ENCODE measurements around the gene ERGIC1.

ERGIC1 gene

DNA sequence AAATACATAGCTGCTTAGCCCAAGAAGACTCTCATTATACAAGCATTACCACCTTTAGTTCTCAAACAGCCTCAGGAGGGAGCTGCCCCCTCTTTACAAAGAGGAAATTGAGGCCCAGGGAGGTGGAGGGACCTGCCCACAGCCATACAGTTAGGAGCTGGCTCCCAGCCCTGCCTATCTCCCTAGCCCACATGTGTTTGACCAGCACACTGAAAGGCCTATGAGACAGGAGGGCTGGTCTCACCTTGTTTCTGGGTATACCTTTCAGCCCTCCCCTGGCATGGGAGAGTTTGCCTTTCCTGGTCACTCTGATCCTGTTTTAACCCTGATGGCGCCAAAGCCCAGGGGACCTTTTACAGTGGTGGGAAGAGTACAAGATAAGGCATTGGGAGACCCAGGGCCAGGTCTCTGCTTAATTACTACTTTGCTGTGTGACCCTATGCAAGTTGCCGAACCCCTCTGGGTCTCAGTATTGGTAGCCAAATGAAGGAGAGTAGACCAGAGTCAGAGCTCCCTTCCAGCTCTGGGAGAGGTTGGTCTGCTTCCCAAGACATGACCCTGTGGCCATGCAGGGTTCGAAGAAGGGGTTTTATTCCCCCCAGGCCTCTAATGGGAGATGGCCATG, 64.3 kb downstream of the ERGIC1 start:
- DNase-seq (ENCODE audit: low read depth): no peak
- no peak overlapping the region for H3K4me3 ChIP-seq (ENCODE audit: low read depth, low read length)
- TF ChIP-seq, protein P1, sequence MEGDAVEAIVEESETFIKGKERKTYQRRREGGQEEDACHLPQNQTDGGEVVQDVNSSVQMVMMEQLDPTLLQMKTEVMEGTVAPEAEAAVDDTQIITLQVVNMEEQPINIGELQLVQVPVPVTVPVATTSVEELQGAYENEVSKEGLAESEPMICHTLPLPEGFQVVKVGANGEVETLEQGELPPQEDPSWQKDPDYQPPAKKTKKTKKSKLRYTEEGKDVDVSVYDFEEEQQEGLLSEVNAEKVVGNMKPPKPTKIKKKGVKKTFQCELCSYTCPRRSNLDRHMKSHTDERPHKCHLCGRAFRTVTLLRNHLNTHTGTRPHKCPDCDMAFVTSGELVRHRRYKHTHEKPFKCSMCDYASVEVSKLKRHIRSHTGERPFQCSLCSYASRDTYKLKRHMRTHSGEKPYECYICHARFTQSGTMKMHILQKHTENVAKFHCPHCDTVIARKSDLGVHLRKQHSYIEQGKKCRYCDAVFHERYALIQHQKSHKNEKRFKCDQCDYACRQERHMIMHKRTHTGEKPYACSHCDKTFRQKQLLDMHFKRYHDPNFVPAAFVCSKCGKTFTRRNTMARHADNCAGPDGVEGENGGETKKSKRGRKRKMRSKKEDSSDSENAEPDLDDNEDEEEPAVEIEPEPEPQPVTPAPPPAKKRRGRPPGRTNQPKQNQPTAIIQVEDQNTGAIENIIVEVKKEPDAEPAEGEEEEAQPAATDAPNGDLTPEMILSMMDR (IDR thresholded peaks at IDR 0.05; ENCODE audit: low read depth, low read length, missing control alignments): no peak

DNA sequence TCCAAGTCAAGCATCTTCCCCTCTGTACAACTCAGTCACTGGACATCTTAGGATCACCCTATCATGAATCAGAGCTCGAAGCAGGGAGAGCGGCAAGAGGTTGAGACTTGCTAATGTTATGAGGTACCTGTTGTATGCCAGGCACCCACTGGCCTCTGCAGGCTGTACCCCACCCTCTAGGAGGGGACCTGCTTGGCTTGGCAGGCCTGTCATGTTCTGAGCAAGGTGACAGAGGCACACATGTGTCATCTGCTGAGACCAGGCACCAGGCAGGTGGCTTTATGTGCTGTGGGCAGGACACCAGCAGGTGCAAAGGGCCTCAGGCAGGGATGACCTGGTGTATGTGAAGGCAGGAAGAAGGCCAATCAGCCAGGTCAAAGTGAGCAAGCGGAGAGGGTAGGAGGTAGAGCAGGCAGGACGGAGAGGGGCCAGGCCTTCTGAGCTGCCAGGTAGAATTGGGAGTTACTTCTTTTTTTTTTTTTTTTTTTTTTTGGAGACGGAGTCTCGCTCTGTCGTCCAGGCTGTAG, 64.9 kb downstream of the ERGIC1 start:
- no peak overlapping the region for H3K4me3 ChIP-seq (ENCODE audit: low read depth, low read length)
- no peak for DNase-seq (ENCODE audit: low read depth)
- TF ChIP-seq, protein P1 (IDR thresholded peaks at IDR 0.05; ENCODE audit: low read depth, low read length, missing control alignments): no peak

DNA sequence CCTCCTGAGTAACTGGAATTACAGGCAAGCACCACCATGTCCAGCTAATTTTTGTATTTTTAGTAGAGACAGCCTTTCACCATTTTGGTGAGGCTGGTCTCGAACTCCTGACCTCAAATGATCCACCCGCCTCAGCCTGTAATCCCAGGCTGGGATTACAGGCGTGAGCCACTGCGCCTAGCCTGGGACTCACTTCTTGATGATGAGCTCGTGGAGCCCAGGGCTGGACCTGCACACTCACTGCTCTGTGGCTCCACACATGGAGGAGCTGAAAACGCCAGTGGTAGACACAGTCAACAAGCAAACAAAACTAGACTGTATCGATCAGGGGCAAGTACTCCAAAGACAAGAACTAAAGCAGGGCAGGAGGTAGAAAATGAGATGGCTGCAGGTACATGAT, 65.4 kb downstream of the ERGIC1 start:
- no peak overlapping the region for H3K4me3 ChIP-seq (ENCODE audit: low read depth, low read length)
- DNase-seq (ENCODE audit: low read depth): no peak
- TF ChIP-seq, protein P1 (IDR thresholded peaks at IDR 0.05; ENCODE audit: low read depth, low read length, missing control alignments): no peak

DNA sequence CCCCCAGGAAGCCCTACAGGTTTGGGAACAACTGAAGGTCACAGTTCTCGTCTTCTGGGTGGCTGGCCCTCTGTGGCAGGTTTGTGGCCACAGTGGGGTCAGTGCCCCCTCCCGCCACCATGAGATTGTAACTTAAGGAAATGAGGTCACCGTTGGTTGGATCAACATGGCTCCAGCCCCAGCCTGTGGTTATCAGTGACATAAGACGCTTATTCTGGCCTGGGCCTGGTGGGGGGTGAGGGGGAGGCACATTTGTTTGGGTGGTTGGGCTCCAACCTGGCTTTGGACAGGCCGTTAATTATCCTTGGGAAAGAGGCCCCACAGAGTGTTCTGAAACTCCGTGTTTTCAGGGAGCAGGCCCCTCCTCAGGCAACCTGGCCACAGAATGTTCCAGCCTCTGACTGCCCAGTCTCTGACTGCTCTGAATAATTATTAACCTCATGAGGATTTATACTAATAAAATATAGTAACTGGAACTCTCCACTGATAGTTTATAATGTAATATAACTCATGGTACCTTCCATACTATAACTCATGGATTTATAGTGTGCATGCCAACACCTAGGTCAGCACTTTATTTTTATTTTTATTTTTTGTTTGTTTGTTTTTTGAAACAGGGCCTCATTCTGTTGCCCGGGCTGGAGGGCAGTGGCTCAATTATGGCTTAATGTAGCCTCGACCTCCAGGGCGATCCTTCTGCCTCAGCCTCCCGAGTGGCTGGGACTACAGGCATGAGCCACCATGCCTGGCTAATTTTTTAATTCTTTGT, 67.1 kb downstream of the ERGIC1 start:
- DNase-seq (ENCODE audit: low read depth): no peak
- TF ChIP-seq, protein P1 (IDR thresholded peaks at IDR 0.05; ENCODE audit: low read depth, low read length, missing control alignments): no peak
- H3K4me3 ChIP-seq (ENCODE audit: low read depth, low read length): no peak overlapping the region

DNA sequence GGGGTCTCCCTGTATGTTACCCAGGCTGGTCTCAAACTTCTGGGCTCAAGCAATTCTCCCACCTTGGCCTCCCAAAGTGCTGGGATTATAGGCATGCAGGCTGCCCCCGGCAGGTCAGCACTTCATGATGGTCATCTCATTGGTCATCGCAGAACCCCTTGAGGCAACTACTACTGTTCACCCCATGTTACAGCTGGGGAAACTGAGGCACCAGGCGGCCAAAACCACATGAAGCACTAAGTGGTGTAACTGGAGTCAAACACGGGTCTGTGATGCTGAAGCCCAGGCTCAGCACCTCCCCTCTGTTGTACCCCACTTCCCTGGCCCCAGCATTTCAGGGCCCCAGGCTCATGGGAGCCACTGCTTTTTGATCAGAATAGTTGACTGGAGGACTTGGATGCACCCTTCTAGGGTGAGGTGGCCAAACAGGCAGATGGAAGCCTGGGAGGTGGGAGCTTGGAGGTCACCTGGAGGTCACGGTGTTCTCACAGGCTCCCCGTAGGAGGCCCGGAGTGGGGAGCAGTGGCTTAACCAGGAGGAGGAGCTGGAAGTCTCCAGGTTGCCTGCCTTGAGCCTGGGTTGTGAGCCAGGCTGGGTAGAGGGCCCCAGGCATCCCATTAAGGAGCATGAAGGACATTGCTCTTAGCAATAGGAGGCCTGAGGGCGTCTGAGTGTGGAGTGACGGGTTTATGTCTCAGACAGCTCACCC, 67.9 kb downstream of the ERGIC1 start:
- TF ChIP-seq, protein P1 (IDR thresholded peaks at IDR 0.05; ENCODE audit: low read depth, low read length, missing control alignments): no peak
- H3K4me3 ChIP-seq (ENCODE audit: low read depth, low read length): no peak overlapping the region
- no peak for DNase-seq (ENCODE audit: low read depth)

DNA sequence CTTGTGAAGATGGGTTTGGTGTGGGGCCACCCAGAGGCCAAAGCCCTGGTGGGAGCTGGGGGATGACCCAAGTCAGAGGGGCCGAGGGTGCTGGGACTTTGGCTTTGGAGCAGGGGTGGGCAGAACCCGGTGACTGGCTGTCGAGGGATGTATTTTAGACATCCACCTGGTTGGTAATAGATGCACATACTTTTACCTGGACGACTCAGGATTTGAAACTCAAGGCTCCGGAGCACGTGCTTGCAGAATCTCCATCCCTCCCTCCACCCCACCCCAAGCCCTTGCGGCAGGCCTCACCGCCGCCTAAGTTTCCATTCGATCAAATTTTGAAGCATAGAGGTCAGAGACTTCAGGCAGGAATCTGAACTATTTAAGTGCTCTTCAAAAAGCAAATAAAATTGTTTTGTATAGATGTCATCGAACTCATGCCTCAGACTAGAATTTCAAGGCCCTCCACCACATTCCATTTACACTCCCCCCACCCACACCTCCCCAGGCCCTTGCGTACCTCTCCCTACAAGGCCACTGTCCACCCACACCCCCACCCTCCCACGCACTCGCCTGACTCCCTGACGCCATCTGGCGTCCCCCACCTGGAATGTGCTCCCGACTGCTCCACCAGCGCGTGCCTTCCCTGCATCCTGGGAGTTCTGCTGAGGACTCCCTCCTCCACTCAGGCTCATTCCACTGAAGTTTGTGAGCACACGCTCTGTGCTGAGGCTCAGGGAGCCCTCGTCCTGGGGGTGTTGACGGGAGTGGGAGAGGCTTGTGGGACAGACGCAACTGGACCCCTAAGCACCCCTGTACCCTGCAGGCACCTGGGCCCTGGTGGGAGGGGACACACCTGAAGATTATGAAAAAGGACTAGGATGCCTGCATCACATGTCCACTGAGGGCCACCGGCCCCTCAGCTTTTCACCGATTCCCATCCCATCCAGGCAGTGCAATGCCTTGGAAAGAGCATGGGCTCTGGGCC, 68.7 kb downstream of the ERGIC1 start:
- H3K4me3 ChIP-seq (ENCODE audit: low read depth, low read length): no peak overlapping the region
- DNase-seq (ENCODE audit: low read depth): no peak
- TF ChIP-seq, protein P1 (IDR thresholded peaks at IDR 0.05; ENCODE audit: low read depth, low read length, missing control alignments): no peak
